H1 (cell line): Measurements from ENCODE around the gene SAA2. TPM values are rescaled to one million over a fixed set of nuclear protein-coding genes. Genes with fewer than 3 reads are reported as not detected.

Source experiments
- CREB1 ChIP-seq: IDR thresholded peaks from 2 replicates; pipeline ENCODE4 v1.6.1; 2012; ENCODE audit warnings: inconsistent platforms
- polyA plus RNA-seq, 7 experiments: library from polyadenylated mRNA; depleted of rRNA in 3 of 7; stranded (reverse) in 5 of 7; unstranded in 2 of 7; fragments of >200 nt in 5 of 7; fragments of 200-250 nt in 2 of 7; gene quantifications; 1 replicate in 5 of 7; 2 replicates in 1 of 7; 4 replicates in 1 of 7; pipeline versions ENCODE4 v1.2.1 to v1.2.3, GENCODE V29; 2011 to 2013; ENCODE audit warnings: missing spikeins in 2 of 7, mixed read lengths in 2 of 7
- total RNA-seq: library from RNA; stranded (reverse); fragmentation: NEBNext Ultra II Directional; extraction: Animal tissue kit (Norgen Biotek cat#: 25700); gene quantifications from 2 replicates; pipeline ENCODE4 v1.2.1, GENCODE V29; 2021
- TF ChIP-seq, protein P1 (sequence below), 3 experiments: IDR thresholded peaks; 1 replicate in 2 of 3; 2 replicates in 1 of 3; pipeline versions ENCODE4 v1.5.1 to v1.6.1; 2011; ENCODE audit warnings: low read length in 3 of 3, mild to moderate bottlenecking in 3 of 3, inconsistent platforms in 2 of 3, low read depth in 1 of 3, moderate library complexity in 1 of 3; ENCODE audit not compliant: insufficient read depth in 1 of 3; ENCODE audit errors: control extremely low read depth in 1 of 3

Gene SAA2
- total and polyA plus RNA-seq, 2 of the 8 experiments (the other 6 are each of a cell fraction or from before 2014, with no cell fraction given) = not detected

DNA sequence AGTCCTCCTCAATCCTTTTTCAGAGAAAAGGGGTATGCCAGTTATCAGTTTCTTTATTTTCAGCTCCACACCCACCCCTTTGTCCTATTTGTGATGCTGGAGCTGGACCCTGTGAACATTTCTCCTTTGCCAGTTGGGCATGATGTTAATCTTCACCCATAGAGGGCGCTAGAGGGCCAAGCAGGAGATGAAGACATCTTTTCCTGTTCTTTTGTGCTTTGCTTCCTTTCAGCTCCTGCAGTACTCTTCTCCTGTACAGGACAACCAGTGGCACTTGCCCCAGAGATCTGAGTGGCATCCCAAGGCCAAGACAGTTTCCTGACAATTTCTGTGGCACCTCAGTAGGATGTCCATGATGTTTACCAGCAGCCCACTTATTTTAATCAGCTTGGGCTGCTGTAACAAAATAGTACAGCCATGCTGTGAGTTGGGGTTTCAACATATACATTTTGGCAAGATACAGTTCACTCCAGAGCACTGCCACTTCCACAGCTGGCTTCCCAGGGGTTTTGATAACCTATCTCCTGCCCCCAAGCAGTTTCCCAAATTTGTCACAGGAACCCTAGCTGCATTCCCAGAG lies 4.6 kb downstream of the SAA2 start (continued):
- TF ChIP-seq, protein P1, sequence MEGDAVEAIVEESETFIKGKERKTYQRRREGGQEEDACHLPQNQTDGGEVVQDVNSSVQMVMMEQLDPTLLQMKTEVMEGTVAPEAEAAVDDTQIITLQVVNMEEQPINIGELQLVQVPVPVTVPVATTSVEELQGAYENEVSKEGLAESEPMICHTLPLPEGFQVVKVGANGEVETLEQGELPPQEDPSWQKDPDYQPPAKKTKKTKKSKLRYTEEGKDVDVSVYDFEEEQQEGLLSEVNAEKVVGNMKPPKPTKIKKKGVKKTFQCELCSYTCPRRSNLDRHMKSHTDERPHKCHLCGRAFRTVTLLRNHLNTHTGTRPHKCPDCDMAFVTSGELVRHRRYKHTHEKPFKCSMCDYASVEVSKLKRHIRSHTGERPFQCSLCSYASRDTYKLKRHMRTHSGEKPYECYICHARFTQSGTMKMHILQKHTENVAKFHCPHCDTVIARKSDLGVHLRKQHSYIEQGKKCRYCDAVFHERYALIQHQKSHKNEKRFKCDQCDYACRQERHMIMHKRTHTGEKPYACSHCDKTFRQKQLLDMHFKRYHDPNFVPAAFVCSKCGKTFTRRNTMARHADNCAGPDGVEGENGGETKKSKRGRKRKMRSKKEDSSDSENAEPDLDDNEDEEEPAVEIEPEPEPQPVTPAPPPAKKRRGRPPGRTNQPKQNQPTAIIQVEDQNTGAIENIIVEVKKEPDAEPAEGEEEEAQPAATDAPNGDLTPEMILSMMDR (IDR thresholded peaks at IDR 0.05; ENCODE audit: control extremely low read depth in 1 of 3, insufficient read depth in 1 of 3, low read depth in 1 of 3, low read length in 3 of 3) = peak; percentile 16 to 90 (median 69)
- TF ChIP-seq CREB1 = 0 out of 2 replicates have a peak, but pooled peaks have one; percentile 21
